UCSD-AML1 (cell line): Measurements from ENCODE around the gene SPATS1.

ENCODE experiments used
- DNase-seq: peaks from one replicate; lab custom pipeline; 2025; ENCODE audit not compliant: unreplicated experiment; lab: John Stamatoyannopoulos, UW

SPATS1 gene, protein sequence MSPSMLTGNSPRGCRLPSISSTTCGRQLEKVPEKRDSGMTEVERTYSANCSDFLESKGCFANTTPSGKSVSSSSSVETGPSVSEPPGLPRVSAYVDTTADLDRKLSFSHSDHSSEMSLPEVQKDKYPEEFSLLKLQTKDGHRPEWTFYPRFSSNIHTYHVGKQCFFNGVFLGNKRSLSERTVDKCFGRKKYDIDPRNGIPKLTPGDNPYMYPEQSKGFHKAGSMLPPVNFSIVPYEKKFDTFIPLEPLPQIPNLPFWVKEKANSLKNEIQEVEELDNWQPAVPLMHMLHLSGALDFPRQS

DNA sequence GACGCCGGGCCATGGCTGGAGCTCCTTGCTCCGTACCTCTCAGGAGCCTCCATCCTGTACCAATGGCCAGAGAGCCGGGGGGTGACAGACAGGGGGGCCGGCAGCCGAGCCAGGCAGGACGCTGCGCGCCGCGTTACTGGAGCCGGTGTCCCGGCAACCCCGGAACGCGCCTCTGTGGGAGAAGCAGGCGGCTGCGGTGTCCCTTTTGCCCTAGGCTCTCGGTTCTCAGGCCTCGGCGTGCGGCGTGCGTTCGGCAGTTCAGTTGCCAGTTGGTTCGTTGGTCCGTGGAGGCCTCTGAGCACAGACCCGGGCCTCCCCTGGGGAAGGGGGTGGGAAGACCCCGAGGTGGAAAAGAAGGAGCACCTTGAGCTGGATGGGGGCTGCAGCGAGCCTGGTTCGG, at the start of gene SPATS1:
TSS of gene SPATS1 (plus strand) at position 162 of the 400 bp plus-strand sequence. CDS start 446 bp downstream, outside the sequence.
- no peak for DNase-seq

DNA sequence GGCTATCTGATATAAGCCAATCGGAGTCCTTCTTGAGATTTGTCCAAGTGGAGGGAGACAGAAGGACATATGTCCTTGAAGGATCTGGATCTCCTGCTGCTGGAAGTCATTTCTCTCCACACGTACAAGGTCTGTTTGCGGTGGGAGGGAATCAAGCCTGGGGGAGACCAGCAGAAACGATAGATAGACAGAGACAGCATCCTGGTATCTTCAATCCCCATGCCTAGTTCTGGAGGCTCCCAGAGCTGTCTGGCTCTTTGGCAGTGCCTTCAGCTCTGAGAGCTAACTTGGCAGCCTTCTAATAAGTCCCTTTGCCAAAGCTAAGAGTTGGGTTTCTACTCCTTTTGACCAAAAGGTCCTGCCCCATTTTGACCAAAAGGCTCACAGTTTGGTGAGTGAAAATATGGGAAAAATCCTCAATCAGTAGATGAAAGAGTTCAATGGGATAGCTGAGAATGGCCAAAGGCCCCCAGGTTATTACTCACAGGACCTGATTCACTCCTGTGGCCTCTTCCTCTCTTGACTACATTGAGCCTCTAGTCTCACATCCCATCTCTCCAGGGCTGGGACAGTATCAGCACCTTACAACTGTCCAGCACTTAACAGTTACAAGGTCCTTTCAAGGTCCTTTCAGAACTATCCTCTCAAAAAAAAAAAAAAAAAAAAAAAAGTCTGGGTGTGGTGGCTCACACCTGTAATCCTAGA, 49.6 kb upstream of the SPATS1 start:
- no peak for DNase-seq

DNA sequence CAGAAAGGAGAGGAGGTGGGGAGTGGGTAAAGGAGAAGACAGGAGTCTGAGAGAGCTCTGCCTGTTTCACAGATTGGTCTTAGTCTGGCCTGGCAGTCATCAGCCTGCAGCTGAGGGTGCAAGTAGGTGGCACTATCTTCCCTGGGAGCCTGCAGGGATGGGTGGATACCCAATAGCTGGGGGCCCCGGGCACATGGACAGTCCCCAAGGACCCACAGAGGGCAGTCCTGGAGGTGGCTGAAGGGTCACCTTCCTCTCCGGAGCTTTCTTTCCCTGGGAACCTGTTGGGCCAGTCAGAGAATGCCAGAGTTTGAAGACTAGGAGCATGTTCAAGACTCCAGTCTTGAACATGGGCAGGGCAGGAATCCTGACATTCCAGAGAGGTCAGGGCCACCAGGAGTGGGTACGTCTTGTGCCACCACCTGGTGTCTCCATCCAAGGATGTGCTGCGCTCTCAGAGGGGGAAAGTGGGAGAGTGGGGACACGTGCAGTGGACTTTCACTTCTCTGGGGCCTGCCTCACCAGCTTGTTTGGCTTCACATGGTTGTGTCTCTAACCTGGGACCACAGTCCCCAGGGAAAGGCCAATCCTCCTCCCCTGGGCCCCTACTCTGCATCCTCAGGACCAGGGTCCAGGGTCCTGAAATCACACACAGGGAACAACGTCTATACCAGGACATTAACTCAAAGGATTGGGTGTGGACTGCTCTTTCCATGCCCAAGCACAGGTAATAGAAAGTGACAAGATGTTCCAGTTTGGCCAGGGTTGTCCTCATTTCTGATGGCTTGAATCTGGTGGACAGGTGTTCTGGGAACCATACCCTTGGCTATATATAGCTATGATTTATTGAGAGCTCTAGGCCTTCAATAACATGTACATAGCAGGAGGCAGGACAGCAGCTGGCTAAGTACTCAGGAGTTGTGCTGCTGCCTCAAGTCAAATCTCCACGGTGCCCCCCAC, 47.3 kb upstream of the SPATS1 start:
- no peak for DNase-seq

DNA sequence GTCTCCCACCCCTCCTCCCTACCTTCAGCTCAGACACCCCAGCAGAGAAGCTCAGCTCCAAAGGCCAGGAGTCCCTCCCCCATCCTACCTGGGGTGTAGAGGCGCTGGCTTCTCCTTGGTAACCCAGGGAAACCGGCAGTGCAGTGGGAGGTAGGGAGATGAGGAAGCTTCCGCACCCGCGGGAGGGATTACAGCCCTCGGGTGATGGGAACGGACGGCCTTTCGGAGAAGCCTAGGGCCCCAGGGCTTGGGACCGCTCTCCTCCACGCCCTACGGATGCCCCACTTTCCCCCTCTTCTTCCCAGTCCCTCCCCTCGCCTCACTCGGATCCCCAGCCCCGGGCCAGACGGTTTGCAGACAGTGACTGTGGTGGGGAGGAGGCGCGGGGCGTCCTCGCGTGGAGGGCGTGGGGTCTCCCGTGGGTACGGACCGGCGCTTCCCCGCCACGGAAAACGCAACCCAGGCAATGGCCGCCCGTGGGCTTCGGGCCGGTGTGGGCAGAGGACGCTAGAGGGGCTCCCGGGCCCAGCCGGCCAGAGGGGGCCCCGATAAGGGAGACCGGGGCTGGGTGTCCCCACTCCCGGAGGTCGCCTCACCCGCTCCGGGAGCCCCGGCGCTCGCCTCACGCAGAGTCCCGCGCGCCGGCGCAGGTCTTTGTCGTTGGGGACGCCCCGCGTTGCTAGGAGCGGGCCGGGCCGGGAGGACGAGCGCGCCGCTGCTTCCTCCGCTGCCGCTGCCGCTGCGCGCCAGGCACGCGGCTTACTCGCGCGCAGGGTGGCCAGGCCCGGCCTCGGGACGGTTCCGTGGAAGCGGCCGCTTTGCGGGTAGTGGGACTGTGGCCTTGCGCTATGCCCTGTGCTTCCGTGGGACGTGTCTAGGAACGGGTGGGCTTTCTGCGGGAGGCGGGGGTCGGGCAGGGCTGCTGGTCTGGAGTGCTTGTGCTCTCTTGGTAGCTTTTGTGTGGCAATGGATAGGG, 45.1 kb upstream of the SPATS1 start:
- DNase-seq = no peak

DNA sequence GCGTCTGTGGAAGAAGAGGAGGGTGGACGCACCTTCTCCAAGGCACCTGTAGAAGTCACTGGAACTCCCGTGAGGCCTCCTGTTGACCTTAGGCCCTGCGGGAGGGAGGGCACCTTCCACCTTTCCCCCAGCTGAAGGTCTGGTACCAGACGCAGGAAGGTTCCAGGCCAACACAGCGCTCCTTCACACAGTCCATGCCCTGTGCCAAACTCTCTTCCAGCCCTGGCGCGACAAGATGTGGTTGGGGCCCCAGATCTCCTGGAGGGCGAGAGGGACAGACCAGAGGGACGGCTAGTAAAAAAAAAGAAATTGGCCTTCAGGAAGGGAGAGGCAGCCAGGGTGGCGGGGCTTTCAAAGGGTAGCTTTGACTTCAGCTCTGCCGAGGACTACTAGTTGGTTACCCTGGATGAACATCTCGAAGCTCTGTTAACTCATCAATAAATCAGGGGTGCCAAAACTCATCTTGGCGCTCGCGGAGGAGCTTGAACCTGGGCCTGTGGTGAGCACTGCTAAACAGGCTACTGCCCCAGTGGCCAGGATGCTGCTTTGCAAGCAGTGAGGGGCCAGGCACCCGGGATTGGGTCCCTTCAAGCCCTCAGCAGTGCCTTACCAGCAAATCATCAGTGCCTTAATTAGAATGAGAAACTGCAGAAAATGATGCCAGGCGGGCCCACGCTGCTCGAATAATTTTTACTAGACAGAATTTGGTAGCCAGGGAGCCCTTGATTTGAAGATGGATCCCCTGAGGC, 44.2 kb upstream of the SPATS1 start:
- DNase-seq = no peak

DNA sequence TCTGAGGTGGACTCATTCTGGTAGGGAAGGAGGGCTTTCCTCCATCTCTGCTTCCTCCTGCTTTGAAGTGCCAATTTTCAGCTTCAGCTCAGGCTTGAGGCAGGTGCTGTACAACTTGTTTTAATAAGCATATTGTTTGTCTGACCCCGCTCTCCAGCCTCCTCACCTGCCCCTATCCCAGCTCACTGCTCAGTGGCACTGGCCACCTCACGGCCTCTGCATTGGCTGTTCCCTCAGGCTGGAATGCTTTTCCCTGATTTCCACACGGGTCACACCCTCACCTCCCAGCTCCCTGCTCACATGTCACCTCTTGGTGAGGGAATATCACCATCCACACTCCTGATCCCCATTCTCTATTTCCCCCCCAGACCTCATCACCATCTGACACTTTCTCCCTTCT, 43.6 kb upstream of the SPATS1 start:
- DNase-seq = no peak

DNA sequence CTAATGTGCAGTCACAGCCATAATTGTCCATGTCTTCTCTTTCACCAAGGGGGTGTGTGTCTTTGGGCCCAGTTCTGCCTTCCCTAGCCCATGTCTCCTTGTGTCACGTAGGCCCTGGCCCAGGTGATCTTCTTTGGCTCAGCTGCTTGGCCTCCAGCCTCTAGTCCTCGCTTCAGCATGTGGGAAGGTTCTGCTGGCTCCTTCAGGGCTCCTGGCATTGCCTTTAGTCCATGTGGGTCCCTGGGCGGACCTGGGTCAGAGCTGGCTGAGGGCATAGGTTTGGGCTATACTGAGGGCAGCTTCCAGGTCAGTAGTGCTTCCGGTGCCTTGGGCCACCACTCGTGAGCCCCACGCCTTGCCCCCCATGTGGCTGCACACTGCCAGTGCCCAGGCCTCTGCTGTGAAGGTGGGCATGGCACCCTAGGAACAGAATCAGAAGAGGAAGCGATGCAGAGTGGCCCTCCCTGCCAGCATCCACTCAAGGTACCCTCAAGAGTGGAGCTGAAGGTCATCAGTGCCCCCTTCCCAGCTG, 42.1 kb upstream of the SPATS1 start:
- no peak for DNase-seq

DNA sequence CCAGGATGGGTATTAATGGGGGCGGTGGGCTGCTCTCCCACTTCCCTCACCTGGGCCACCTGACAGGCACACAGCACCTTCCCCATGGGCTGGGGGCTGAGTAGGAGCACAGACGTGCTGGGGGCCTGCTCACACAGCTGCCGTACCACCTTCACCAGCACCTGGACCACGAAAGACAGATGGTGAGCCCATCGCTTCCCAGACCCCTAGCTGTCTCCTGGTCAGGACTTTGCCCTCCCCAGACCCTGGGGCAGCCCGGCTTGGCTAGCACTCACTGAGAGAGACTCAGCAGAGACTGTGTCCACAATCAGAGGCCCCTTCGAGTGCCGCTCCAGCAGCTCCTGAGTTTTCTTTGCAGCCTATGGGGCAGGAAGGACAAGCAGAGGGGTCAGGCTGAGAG, 41.3 kb upstream of the SPATS1 start:
- no peak for DNase-seq

DNA sequence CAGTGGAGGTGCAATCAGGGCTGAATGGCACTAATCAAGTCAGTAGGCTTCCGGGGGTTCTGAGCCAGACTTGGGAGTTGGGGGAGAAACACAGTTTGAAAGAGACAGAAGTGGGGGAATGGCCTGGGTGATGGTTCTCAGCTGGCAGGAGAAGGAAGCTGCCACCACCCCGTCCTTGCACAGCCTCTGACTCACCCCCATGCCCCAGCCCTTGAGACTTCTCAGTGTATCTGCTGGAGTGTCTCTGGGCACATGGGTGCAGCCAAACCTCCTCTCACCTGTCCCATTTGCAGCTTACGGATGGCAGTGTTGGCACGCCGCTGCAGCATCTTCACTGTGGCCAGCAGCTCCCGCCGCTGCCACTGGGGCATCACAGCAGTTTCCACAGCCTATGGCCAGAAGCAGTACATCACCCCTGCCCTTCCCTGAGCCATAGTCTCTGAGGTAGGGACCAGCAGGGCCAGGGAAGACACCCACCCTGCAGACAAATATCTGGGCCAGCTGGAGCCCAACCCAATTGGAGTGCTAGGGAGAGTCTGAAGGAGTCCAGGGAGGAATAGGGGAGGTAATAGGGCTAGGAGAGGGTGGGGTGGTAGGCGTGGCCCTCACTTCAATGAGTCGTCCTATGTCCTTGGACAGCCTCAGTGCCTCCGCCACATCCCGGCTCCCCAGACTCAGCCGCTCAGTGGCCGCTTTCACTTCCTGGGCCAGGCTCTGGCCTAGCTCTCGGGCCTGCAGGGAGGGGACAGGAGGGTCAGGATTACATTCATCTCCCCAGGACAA, 40.5 kb upstream of the SPATS1 start:
- no peak for DNase-seq

DNA sequence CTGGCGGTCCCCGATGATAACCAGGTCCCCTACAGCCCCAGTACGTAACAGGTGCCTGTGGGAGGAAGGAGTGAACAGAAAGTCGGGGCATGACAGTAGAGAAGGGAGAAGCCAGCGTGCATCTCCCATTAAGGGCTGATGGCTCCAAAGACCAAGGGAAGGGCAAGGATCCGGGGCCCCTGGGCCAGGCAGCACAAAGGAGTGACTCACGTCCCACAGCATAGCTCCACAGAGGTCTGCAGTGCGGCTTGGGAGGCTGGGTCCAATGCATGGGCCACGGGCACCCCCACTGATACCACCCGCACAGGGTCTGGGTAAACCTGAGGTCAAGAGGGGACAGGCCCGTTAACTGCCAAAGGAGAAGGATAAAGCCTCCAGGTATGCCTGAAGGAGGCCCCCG, 39.6 kb upstream of the SPATS1 start:
- DNase-seq = no peak

DNA sequence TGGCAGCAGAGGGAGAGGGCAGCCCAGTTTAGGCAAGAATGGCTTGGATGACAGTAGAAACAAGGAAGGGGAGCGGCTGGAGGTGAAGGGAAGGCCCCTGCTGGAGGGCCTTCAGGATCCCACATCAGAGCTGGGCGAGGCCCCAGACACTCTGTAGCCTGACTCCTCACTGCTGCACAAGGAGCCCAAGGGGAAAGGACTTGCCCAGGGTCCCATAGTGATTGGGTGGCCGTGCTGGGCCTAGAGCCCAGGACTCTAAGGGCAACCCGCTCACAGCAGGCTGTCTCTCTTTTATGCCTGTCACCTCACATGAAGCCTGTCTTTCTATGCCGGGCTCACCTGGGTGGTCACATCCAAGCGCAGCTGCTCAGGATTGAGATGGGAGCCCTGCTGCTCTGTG, 38.6 kb upstream of the SPATS1 start:
- DNase-seq = no peak

DNA sequence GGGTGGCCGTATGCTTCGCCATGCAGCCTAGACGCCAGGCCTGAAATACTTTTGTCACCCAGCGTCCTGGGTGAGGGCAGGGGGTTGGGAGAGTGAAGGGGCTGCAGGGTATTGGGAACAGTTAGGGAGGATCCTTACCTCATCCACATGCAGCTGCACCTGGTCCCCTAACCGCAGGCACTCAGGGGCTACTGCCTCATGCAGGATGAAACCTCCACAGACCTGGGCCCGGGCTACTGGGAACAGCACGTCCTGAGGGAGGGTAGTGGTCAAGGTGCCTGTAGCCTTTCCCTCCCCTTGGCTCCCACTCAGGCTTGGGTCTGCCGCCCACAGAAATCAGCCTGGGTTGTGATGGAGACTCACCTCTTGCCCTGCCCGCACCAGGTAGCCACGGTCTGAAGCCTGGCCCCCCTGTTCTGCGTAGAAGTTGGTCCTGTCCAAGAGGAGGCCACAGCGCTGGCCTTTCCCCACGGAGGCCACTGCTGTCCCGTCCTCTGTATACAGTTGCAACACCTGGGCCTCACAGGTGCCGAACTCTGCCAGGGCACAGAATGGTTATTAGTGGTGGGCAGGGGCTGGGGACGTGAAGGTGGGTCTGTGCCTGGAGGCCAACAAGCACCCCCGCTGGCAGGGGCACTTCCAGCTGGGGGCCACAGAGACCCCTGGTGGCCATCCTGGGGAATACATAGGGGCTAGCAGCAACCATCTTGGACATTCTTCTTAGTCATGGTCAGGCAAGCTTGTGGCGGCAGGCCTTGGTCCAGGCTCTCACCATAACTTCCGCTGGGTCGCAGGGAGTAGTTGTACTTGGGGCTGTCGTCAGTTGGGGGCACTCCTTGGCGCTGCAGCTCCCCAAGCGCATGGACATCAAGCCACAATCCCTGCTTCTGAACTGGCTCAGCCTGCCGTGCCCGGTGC, 37.9 kb upstream of the SPATS1 start:
- DNase-seq = peak; percentile 38

DNA sequence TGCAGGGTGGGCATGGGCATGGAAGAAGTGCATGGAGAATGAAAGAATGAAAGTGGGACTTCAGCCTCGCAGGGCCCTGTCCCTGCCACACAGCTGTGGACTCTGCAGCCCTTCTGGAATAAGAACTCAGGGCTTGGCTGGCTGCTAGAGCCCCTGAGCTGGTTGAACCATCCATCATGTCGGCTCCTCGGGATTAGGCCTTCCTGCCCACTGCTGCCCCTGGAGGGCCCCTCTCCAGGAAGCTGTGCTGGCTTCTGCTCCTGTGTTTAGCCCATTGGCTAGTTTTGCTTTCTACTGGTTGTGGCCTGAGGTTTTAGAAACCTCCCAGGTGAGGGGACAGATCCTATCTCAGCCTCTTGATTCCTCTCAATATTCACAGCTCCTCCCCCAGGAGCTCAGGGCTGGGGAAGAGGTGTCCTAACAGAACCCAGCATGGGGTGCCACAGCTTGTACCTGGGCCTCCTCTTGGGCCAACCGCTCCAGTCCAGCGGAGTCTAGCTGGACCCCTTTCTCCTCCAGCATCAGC, 37.2 kb upstream of the SPATS1 start:
- DNase-seq = no peak

DNA sequence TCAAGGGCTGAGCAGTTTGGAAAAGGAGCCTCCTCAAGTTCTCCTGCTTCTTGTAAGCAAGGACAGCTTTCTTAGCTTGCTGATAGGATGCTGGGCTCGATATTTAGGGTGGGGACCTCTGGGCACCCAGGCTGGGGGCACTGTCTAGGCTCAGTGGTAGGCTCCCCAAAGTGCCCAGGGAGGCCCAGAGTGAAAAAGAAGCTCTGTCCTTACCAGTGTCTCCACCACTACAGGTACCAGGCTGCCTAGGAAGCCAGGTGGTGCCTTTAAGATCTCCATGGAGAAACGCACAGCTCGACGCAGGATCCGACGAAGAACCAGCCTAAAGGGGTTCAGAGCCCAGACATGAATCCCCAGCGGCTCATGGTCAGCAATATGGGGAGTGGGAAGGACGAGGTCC, 35.7 kb upstream of the SPATS1 start:
- DNase-seq = no peak

DNA sequence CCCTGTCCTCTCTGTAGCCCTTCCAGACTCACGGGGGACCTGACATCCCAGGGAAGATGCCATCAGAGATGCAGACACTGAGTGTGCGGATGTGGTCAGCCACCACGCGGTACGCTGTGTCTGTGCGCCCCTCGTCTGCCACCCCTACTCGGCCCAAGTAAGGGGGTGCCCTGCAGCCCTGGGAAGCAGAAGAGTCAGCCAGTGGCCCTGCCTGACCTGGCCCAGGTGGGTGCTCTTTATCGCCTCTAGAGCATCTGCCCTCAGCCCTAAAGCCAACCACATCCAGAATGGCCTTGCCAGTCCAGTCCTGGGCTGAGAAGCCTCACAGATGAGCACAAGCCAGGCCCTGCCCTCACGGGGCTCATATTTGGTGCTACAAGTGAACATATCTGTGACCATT, 35.2 kb upstream of the SPATS1 start:
- DNase-seq = no peak

DNA sequence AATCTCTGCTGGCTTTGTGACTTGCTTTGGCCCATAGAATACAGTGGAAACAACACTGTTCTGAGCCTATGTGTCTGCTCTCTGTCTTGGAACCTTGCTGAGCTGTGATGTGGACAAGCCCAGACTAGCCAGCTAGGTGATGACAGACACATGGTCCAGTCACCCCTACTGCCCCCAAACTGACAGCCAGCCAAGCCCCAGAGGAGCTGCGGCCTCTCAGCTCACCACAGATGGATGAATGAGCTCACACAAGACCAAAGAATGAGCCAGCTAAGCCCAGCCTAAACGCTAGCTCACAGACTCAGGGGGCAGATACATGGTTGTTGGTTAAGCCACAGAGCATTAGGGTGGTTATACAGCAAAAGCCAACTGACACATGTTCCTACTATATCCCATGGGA, 33.4 kb upstream of the SPATS1 start:
- no peak for DNase-seq

DNA sequence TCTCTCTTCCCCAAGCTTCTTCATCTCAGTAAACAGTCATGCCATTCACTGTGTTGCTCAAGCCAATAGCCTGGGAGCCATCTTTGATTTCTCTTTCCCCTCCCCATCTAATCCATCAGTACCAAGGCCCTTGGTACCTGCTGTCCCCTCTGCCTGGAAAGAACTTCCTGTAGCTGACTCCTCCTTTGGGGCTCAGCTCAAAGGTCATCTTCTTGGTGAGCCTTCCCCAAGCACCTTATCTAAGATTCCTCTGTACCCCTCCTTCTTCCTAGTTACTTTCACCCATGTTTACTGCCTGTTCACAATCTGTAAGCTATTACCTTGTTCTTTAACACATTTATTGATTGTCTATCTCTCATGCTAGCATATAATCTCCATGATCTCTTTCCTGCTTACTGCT, 32.8 kb upstream of the SPATS1 start:
- DNase-seq = no peak
